HepG2 (cell line): ENCODE results near the gene HAUS7.

Experiments used
- XRCC5 ChIP-seq: fragments of 200-400 bp; formaldehyde crosslinking; optimal IDR thresholded peaks from 2 replicates; pipeline ENCODE3; 2017; ENCODE audit warnings: mild to moderate bottlenecking, low read length
- ZNF354B ChIP-seq: sonication (generic); formaldehyde crosslinking; IDR thresholded peaks from 2 replicates; pipeline ENCODE4 v1.8.0; 2022; ENCODE audit warnings: mild to moderate bottlenecking, missing genetic modification reagents
- TF ChIP-seq, protein P1 (sequence below): sonication (generic); formaldehyde crosslinking; IDR thresholded peaks from 2 replicates; pipeline ENCODE4 v1.4.0; 2020; ENCODE audit warnings: missing genetic modification reagents

DNA sequence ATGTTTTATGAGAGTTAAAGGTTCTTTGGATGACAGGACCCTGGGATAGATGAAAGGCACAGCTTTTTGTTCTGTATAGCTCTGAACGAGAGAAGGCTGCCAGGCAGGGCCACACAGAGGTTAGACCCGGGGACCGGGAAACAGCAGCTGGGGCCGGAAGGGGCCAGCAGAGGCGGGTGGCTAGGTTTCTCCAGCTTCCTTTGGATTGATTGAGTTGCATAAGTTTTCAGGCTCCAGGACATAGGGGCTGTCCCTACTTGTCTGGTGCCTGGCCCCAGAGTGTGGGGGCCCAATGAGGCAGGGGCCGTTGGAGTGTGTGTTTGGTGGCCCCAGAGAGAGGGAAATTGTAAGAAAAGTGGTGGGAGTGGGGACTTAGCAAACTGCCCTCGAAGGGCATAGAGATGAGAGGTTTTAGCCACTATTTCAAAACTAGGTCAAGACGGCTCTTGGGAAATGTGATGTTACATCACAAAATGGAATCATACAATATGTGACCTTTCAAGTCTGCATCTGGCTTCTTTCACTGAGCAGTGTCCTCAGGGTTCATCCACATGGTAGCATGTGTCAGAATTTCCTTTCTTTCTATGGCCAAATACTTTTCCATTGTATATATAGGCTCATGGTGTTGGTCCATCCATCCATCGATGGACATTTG, 55.4 kb downstream of the HAUS7 start:
- no peak for TF ChIP-seq ZNF354B (CRISPR knock-in tag)
- TF ChIP-seq, protein P1, sequence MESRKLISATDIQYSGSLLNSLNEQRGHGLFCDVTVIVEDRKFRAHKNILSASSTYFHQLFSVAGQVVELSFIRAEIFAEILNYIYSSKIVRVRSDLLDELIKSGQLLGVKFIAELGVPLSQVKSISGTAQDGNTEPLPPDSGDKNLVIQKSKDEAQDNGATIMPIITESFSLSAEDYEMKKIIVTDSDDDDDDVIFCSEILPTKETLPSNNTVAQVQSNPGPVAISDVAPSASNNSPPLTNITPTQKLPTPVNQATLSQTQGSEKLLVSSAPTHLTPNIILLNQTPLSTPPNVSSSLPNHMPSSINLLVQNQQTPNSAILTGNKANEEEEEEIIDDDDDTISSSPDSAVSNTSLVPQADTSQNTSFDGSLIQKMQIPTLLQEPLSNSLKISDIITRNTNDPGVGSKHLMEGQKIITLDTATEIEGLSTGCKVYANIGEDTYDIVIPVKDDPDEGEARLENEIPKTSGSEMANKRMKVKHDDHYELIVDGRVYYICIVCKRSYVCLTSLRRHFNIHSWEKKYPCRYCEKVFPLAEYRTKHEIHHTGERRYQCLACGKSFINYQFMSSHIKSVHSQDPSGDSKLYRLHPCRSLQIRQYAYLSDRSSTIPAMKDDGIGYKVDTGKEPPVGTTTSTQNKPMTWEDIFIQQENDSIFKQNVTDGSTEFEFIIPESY = no peak
- TF ChIP-seq XRCC5 = no peak
